Measurements from ENCODE around the gene MICAL2.

- TF ChIP-seq CTCF (conservative IDR thresholded peaks at IDR 0.05; ENCODE audit: low read length) (no peak), EZH2phosphoT487 (IDR thresholded peaks at IDR 0.05; ENCODE audit: borderline replicate concordance, low read depth, low read length) (no peak)
These were observed 23.1 kb upstream of the MICAL2 start for GRCh38 chr11:12087075-12088004.

Data from OCI-LY7 (cell line).